Stomach (tissue), 4 donors: ENCODE measurements around the gene NPTX2.

Experiments used
- POLR2A ChIP-seq, 4 donors: fragments of 450-650 bp; IDR thresholded peaks; one replicate each; pipeline ENCODE4 v1.6.1; 2016; ENCODE audit warnings: antibody characterized with exemption in 4 of 4, control low read depth in 2 of 4, mild to moderate bottlenecking in 1 of 4, moderate library complexity in 1 of 4
- POLR2AphosphoS5 ChIP-seq, 3 donors: sonication (generic); formaldehyde crosslinking; IDR thresholded peaks; one replicate each; pipeline ENCODE4 v1.6.1; 2016; ENCODE audit warnings: antibody characterized with exemption in 3 of 3
- TF ChIP-seq, protein P1 (sequence below), 7 experiments: fragments of 450-650 bp in 4 of 7; fragments of 200-600 bp in 3 of 7; sonication (generic) in 3 of 7; IDR thresholded peaks; one replicate each; pipeline ENCODE4 v1.5.1; 2016 to 2019; ENCODE audit warnings: antibody characterized with exemption in 7 of 7, control low read depth in 2 of 7, mild to moderate bottlenecking in 1 of 7

DNA sequence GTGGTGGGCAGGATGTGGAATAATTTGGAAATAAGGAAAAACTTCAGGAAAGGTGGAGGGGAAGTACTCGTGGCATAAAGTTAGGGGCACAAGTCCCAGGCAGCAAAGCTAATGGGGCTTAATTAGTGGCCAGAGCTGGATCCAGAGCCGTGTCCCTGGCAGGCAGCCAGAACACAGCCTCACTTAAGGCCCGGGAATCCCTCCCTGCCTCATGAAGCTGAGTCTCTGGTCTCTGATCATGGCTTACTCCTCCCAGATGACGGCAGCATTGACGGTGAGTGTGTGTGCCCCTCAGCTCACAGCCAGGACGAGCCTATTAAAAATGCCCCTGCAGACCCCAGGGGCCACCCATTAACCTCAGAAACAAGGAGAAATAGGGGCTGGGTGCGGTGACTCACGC, 48.2 kb upstream of the NPTX2 start:
- TF ChIP-seq, protein P1, sequence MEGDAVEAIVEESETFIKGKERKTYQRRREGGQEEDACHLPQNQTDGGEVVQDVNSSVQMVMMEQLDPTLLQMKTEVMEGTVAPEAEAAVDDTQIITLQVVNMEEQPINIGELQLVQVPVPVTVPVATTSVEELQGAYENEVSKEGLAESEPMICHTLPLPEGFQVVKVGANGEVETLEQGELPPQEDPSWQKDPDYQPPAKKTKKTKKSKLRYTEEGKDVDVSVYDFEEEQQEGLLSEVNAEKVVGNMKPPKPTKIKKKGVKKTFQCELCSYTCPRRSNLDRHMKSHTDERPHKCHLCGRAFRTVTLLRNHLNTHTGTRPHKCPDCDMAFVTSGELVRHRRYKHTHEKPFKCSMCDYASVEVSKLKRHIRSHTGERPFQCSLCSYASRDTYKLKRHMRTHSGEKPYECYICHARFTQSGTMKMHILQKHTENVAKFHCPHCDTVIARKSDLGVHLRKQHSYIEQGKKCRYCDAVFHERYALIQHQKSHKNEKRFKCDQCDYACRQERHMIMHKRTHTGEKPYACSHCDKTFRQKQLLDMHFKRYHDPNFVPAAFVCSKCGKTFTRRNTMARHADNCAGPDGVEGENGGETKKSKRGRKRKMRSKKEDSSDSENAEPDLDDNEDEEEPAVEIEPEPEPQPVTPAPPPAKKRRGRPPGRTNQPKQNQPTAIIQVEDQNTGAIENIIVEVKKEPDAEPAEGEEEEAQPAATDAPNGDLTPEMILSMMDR (IDR thresholded peaks at IDR 0.05): no peak
- TF ChIP-seq POLR2A (IDR thresholded peaks at IDR 0.05) (no peak), POLR2AphosphoS5 (IDR thresholded peaks at IDR 0.05) (no peak)
